Measurements from ENCODE around the gene CDKAL1.

GRCh38 chr6:20802596-20802995 is 268.3 kb downstream of the CDKAL1 start:
- TF ChIP-seq ELF4 (IDR thresholded peaks at IDR 0.05) (no peak), BHLHE40 (IDR thresholded peaks at IDR 0.05; ENCODE audit: borderline replicate concordance) (no peak), ZNF384 (IDR thresholded peaks at IDR 0.05) (no peak), FOXK2 (IDR thresholded peaks at IDR 0.05) (no peak), FOXM1 (IDR thresholded peaks at IDR 0.05; ENCODE audit: borderline replicate concordance) (no peak), SP1 (IDR thresholded peaks at IDR 0.05) (no peak), SUZ12 (IDR thresholded peaks at IDR 0.05) (no peak)
